GM23248 (cell line): ENCODE results near the gene EXD3. TPM values are rescaled to one million over a fixed set of nuclear protein-coding genes. Genes with fewer than 3 reads are reported as not detected.

Source experiments
- DNase-seq: peaks from one replicate; pipeline ENCODE4 v3.0.0-alpha.2; 2015
- H2AFZ ChIP-seq: fragments of 200-600 bp; sonication (generic); 2 replicates; pipeline ENCODE4 v1.6.1; 2016; ENCODE audit warnings: antibody characterized with exemption
- H3F3A ChIP-seq: fragments of 200-600 bp; sonication (generic); 2 replicates; pipeline ENCODE4 v1.6.1; 2016; ENCODE audit warnings: mild to moderate bottlenecking, antibody characterized with exemption, mixed run types; ENCODE audit not compliant: insufficient read depth
- H3K27ac ChIP-seq: fragments of 200-600 bp; sonication (generic); 2 replicates; pipeline ENCODE4 v1.5.1; 2016; ENCODE audit warnings: mild to moderate bottlenecking
- H3K27me3 ChIP-seq: fragments of 200-600 bp; sonication (generic); replicated peaks from 2 replicates; pipeline ENCODE4 v1.6.1; 2016; ENCODE audit warnings: mild to moderate bottlenecking; ENCODE audit not compliant: insufficient read depth
- H3K36me3 ChIP-seq: fragments of 200-600 bp; sonication (generic); 2 replicates; pipeline ENCODE4 v1.6.1; 2016; ENCODE audit warnings: low read depth, mild to moderate bottlenecking
- H3K4me1 ChIP-seq: fragments of 200-600 bp; sonication (generic); 2 replicates; pipeline ENCODE4 v1.6.1; 2016; ENCODE audit warnings: mild to moderate bottlenecking; ENCODE audit not compliant: insufficient read depth
- H3K4me2 ChIP-seq: fragments of 200-600 bp; sonication (generic); one replicate; pipeline ENCODE4 v1.6.1; 2016; ENCODE audit warnings: mild to moderate bottlenecking; ENCODE audit not compliant: unreplicated experiment
- H3K4me3 ChIP-seq: fragments of 200-600 bp; sonication (generic); 2 replicates; pipeline ENCODE4 v1.5.1; 2016; ENCODE audit warnings: mild to moderate bottlenecking
- H3K79me2 ChIP-seq: fragments of 200-600 bp; sonication (generic); 2 replicates; pipeline ENCODE4 v1.6.1; 2016; ENCODE audit warnings: mild to moderate bottlenecking; ENCODE audit not compliant: insufficient read depth
- H3K9ac ChIP-seq: fragments of 200-600 bp; sonication (generic); 2 replicates; pipeline ENCODE4 v1.6.1; 2016; ENCODE audit warnings: mild to moderate bottlenecking
- H3K9me2 ChIP-seq: fragments of 200-600 bp; sonication (generic); 2 replicates; pipeline ENCODE4 v1.6.1; 2016; ENCODE audit warnings: mixed run types, mild to moderate bottlenecking, moderate library complexity; ENCODE audit not compliant: insufficient read depth
- H3K9me3 ChIP-seq: fragments of 200-600 bp; sonication (generic); one replicate; pipeline ENCODE4 v1.6.1; 2017; ENCODE audit warnings: low read depth
- H4K20me1 ChIP-seq: fragments of 200-600 bp; sonication (generic); 2 replicates; pipeline ENCODE4 v1.6.0; 2016; ENCODE audit not compliant: insufficient read depth
- EZH2 ChIP-seq: fragments of 200-600 bp; sonication (generic); IDR thresholded peaks from 2 replicates; pipeline ENCODE4 v1.6.1; 2018; ENCODE audit warnings: antibody characterized with exemption, mild to moderate bottlenecking; ENCODE audit not compliant: insufficient read depth, poor library complexity, severe bottlenecking
- EZH2phosphoT487 ChIP-seq: fragments of 200-600 bp; sonication (generic); IDR thresholded peaks from 2 replicates; pipeline ENCODE4 v1.6.1; 2018; ENCODE audit warnings: antibody characterized with exemption, moderate library complexity, mild to moderate bottlenecking, low read depth; ENCODE audit not compliant: insufficient read depth
- WGBS, 2 experiments: methylation state at CpG; one replicate each; pipeline ENCODE4 v1.1.6; 2015 to 2017; ENCODE audit warnings: low lambda C conversion rate in 2 of 2, low coverage in 1 of 2; ENCODE audit errors: missing lambda C conversion rate in 2 of 2; 5-methylcytosine and 5-hydroxymethylcytosine counted together
- in situ Hi-C: fragments of 300-500 bp; cut with MboI; formaldehyde crosslinking; loops from 2 replicates; pipeline ENCODE4 v1.15.0; 2020
- polyA plus RNA-seq: library from polyadenylated mRNA; unstranded; fragments of >200 nt; fragmentation: Nextera tagmentation; extraction: Ambion mirVana; gene quantifications from 2 replicates; pipeline ENCODE4 v1.2.1, GENCODE V29; 2016
- total RNA-seq: library from RNA; depleted of rRNA; stranded (reverse); fragments of >200 nt; shearing (Covaris generic); gene quantifications from 2 replicates; pipeline ENCODE4 v1.2.3, GENCODE V29; 2014

EXD3 gene
- total and polyA plus RNA-seq, 2 experiments from 2014 or later = 10.1 to 11.6 TPM

- Histone ChIP-seq H3K4me2 (peak overlapping the region; percentile 87), H3K4me1 (peaks cover 6% of the 10 kb centered on the region; the same call in 1 of the 2 replicates), H3K79me2 (no peaks in the 10 kb centered on the region), H4K20me1 (no peaks in the 10 kb centered on the region), H3F3A (no peaks in the 10 kb centered on the region), H3K9me3 (no peaks in the 10 kb centered on the region), H3K27ac (no peak overlapping the region), H2AFZ (no peak overlapping the region), H3K4me3 (peak overlapping the region; percentile 83), H3K36me3 (no peaks in the 10 kb centered on the region), H3K9ac (peak overlapping the region; percentile 87), H3K27me3 (no peaks in the 10 kb centered on the region), H3K9me2 (no peaks in the 10 kb centered on the region)
- WGBS, 2 experiments = 93 to 95% methylated on average over 40 to 44 of the region's 44 CpGs
- DNase-seq = no peak
- in situ Hi-C loops = no loop called here
- no peak for TF ChIP-seq EZH2phosphoT487
Measured at GRCh38 chr9:137457406-137458193, 34.6 kb upstream of the EXD3 start.

GRCh38 chr9:137456864-137457405, 34.0 kb upstream of the EXD3 start:
- Histone ChIP-seq H3K36me3 (no peaks in the 10 kb centered on the region), H3K27ac (no peak overlapping the region), H3K9ac (no peak overlapping the region), H2AFZ (no peak overlapping the region), H3K9me3 (no peaks in the 10 kb centered on the region), H3K27me3 (no peaks in the 10 kb centered on the region), H4K20me1 (no peaks in the 10 kb centered on the region), H3K4me1 (peaks cover 6% of the 10 kb centered on the region; the same call in 1 of the 2 replicates), H3K79me2 (no peaks in the 10 kb centered on the region), H3F3A (no peaks in the 10 kb centered on the region), H3K4me3 (no peak overlapping the region), H3K9me2 (no peaks in the 10 kb centered on the region), H3K4me2 (no peak overlapping the region)
- in situ Hi-C loops = no loop called here
- DNase-seq = no peak
- 90 to 91% methylated on average over 10 of the region's 10 CpGs for WGBS, 2 experiments
- TF ChIP-seq EZH2phosphoT487 = no peak
- TF ChIP-seq EZH2 = no peak

- Histone ChIP-seq H3K36me3 (no peaks in the 10 kb centered on the region), H3K4me1 (peaks cover 6% of the 10 kb centered on the region; the same call in 1 of the 2 replicates), H3F3A (no peaks in the 10 kb centered on the region), H3K9me2 (no peaks in the 10 kb centered on the region), H3K27me3 (no peaks in the 10 kb centered on the region), H3K4me3 (no peak overlapping the region), H3K79me2 (no peaks in the 10 kb centered on the region), H3K4me2 (no peak overlapping the region), H3K9me3 (no peaks in the 10 kb centered on the region), H3K9ac (no peak overlapping the region), H4K20me1 (no peaks in the 10 kb centered on the region), H2AFZ (no peak overlapping the region), H3K27ac (no peak overlapping the region)
- in situ Hi-C loops = no loop called here
- 76 to 79% methylated on average over 11 to 12 of the region's 12 CpGs for WGBS, 2 experiments
- no peak for TF ChIP-seq EZH2
- TF ChIP-seq EZH2phosphoT487 = no peak
- no peak for DNase-seq
Measured at GRCh38 chr9:137456061-137456863, 33.3 kb upstream of the EXD3 start.

- Histone ChIP-seq H3K9me2 (no peaks in the 10 kb centered on the region), H4K20me1 (no peaks in the 10 kb centered on the region), H3K4me2 (no peak overlapping the region), H3K9ac (no peak overlapping the region), H2AFZ (no peak overlapping the region), H3K27ac (no peak overlapping the region), H3K4me1 (peaks cover 6% of the 10 kb centered on the region; the same call in 1 of the 2 replicates), H3K9me3 (no peaks in the 10 kb centered on the region), H3K27me3 (no peaks in the 10 kb centered on the region), H3K4me3 (no peak overlapping the region), H3F3A (no peaks in the 10 kb centered on the region), H3K36me3 (no peaks in the 10 kb centered on the region), H3K79me2 (no peaks in the 10 kb centered on the region)
- WGBS, 2 experiments = 82 to 87% methylated on average over 13 to 17 of the region's 18 CpGs
- no peak for DNase-seq
- TF ChIP-seq EZH2phosphoT487 (no peak), EZH2 (no peak)
- in situ Hi-C loops = no loop called here
Measured at GRCh38 chr9:137455359-137455991, 32.5 kb upstream of the EXD3 start.
